ENCODE results near the gene CDY2B. TPM values are rescaled to one million over a fixed set of nuclear protein-coding genes. Genes with fewer than 3 reads are reported as not detected.
"Not testable (repeated sequence)": the region's sequence is repeated elsewhere in the genome, so short reads cannot be mapped to it uniquely, and the experiment has no call there.

CDY2B gene, protein sequence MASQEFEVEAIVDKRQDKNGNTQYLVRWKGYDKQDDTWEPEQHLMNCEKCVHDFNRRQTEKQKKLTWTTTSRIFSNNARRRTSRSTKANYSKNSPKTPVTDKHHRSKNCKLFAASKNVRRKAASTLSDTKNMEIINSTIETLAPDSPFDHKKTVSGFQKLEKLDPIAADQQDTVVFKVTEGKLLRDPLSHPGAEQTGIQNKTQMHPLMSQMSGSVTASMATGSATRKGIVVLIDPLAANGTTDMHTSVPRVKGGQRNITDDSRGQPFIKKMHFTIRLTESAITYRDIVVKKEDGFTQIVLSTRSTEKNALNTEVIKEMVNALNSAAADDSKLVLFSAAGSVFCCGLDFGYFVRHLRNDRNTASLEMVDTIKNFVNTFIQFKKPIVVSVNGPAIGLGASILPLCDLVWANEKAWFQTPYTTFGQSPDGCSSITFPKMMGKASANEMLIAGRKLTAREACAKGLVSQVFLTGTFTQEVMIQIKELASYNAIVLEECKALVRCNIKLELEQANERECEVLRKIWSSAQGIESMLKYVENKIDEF
- not detected for total RNA-seq

DNA sequence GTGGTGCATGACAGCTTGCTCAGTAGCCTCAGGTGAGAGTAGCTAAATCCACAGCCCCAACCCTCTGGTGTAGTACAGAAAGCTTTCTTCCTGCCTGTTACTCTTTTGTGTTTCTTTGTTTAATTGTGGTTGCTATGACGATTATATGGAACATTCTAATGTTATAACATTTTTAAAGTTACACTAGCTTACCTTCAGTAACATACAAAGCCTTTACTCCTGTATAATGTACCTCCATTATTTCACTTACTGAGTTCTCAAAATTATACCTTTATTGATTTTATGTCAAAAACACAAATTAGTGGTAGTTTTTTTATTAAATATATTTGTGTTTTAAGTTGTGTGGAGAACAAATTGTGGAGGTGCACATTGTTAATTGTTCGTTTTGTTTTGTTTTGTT, at the start of gene CDY2B:
Gene CDY2B, minus strand, starts transcription at position 101 of the 400 bp plus-strand sequence. CDS start 328 bp downstream, outside the sequence.
- H3K27ac Mint-ChIP-seq; CTCF ChIA-PET; H3K4me3 Mint-ChIP-seq; DNase-seq; POLR2A ChIA-PET; H3K36me3 Mint-ChIP-seq (ENCODE audit: low read depth); H3K9me3 Mint-ChIP-seq; H3K27me3 Mint-ChIP-seq; H3K4me1 Mint-ChIP-seq: not testable (repeated sequence)

DNA sequence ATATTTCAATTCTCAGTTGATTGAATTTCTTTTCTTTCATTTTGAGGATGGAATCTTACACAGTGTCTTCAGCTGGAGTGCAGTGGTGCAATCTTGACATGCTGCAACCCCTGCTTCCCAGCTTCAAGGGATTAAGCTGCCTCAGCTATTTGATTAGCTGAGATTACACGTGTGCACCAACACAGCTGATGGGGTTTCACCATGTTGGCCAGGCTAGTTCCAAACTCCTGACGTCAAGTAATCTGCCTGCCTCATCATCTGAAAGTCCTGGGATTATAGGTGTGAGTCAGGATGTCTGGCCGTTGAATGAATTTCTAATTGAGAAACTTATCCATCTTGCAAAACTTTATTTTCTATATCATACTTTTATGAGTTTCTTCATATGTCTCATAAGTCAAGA, 28.0 kb upstream of the CDY2B start:
- not testable (repeated sequence) for H3K9me3 Mint-ChIP-seq

DNA sequence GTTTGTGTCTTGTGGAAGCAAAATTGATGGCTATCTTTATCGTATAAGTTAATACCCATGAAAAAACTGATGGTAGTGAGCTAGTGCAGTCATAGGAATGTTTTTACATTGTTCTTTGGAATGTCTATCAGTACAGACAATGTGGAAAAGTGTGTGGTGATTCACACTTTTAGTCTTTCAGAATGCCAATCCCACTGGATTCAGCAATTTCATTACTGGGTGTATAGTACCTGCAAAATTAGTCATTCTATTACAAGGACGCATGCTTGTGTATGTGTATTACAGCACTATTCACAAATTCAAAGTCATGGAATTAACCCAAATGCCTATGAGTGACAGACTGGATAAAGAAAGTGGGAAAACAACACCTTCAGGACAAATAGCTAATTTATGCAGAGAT, 27.3 kb upstream of the CDY2B start:
- H3K27ac Mint-ChIP-seq; H3K4me1 Mint-ChIP-seq; H3K27me3 Mint-ChIP-seq; DNase-seq; H3K9me3 Mint-ChIP-seq; CTCF ChIA-PET; POLR2A ChIA-PET; H3K36me3 Mint-ChIP-seq (ENCODE audit: low read depth); H3K4me3 Mint-ChIP-seq: not testable (repeated sequence)

More for the DNA sequence above, 28.0 kb upstream of the CDY2B start:
- H3K27ac Mint-ChIP-seq; H3K36me3 Mint-ChIP-seq (ENCODE audit: low read depth); CTCF ChIA-PET; DNase-seq; H3K4me1 Mint-ChIP-seq; H3K4me3 Mint-ChIP-seq; POLR2A ChIA-PET; H3K27me3 Mint-ChIP-seq: not testable (repeated sequence)

DNA sequence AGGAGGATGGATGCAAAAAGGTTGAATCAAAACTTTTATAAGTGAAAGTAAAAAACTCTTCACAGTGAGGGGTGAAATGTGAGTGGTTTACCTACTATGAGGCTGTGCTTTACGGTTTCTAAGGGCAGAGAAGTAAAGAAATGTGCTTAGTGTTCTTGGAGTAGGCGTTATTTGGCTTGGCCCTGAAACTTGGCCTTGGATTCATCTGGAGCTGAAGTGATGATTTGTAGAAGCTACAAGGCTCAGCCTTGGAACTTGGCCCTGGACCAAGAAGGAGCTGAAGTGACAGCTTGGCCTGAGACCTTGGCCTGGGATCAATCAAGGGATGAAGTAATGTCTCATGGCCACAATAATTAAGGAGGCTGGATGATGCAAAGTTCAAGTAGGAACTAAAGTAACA, 1.7 kb upstream of the CDY2B start:
- DNase-seq; H3K27ac Mint-ChIP-seq; H3K36me3 Mint-ChIP-seq (ENCODE audit: low read depth); H3K4me1 Mint-ChIP-seq; POLR2A ChIA-PET; H3K4me3 Mint-ChIP-seq; CTCF ChIA-PET; H3K9me3 Mint-ChIP-seq; H3K27me3 Mint-ChIP-seq: not testable (repeated sequence)

- CTCF ChIA-PET; DNase-seq; H3K27ac Mint-ChIP-seq; H3K4me1 Mint-ChIP-seq; H3K9me3 Mint-ChIP-seq; H3K36me3 Mint-ChIP-seq (ENCODE audit: low read depth); H3K4me3 Mint-ChIP-seq; POLR2A ChIA-PET; H3K27me3 Mint-ChIP-seq: not testable (repeated sequence)
These were observed 3.3 kb downstream of the CDY2B start for GRCh38 chrY:17876767-17877166.

GRCh38 chrY:17875401-17875800, 4.6 kb downstream of the CDY2B start:
- DNase-seq; H3K9me3 Mint-ChIP-seq; H3K4me1 Mint-ChIP-seq; H3K27me3 Mint-ChIP-seq; H3K27ac Mint-ChIP-seq; POLR2A ChIA-PET; H3K36me3 Mint-ChIP-seq (ENCODE audit: low read depth); CTCF ChIA-PET; H3K4me3 Mint-ChIP-seq: not testable (repeated sequence)

- POLR2A ChIA-PET; DNase-seq; H3K9me3 Mint-ChIP-seq; H3K4me3 Mint-ChIP-seq; H3K27ac Mint-ChIP-seq; CTCF ChIA-PET; H3K36me3 Mint-ChIP-seq (ENCODE audit: low read depth); H3K27me3 Mint-ChIP-seq; H3K4me1 Mint-ChIP-seq: not testable (repeated sequence)
These were observed 8.7 kb downstream of the CDY2B start for GRCh38 chrY:17871194-17871903.

DNA sequence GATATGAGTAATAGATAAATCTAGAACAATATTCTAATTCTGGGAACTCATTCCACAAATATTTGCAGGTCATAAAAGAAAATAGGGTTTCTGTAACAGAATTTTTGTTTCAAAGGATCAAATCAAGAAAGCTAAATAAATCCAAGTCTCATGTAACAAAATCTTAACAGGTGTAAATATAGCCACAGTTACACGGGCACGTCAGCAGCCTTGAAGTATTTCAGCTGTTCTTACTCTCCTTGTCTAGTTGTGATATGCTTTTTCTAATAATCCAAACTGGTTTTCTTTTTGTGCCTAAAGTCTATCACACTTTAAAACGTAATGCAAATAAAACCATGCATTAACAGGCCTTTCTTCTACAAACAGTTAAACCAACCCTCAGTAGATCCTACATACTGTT, 9.3 kb downstream of the CDY2B start:
- H3K9me3 Mint-ChIP-seq; H3K36me3 Mint-ChIP-seq (ENCODE audit: low read depth); POLR2A ChIA-PET; DNase-seq; H3K27ac Mint-ChIP-seq; H3K27me3 Mint-ChIP-seq; CTCF ChIA-PET; H3K4me3 Mint-ChIP-seq; H3K4me1 Mint-ChIP-seq: not testable (repeated sequence)

DNA sequence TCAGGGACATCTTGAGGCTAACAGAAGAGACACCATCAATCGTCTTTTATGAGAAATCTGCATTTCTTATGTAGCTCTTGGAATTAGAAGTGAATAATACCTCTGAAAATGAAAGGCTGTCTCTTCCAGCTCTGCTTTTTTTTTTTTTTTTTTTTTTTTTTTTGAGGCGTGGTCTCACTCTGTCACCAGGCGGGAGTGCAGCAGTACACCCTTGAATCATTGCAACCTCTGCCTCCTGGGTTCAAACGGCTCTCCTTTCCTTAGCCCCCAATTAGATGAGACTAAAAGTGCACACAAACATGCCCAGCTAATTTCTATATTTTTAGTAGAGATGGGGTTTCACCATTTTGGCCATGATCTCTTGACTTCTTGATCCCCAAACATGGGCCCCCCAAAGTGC, 12.2 kb downstream of the CDY2B start:
- H3K4me1 Mint-ChIP-seq; H3K36me3 Mint-ChIP-seq (ENCODE audit: low read depth); H3K9me3 Mint-ChIP-seq; POLR2A ChIA-PET; H3K4me3 Mint-ChIP-seq; H3K27ac Mint-ChIP-seq; DNase-seq; H3K27me3 Mint-ChIP-seq; CTCF ChIA-PET: not testable (repeated sequence)

DNA sequence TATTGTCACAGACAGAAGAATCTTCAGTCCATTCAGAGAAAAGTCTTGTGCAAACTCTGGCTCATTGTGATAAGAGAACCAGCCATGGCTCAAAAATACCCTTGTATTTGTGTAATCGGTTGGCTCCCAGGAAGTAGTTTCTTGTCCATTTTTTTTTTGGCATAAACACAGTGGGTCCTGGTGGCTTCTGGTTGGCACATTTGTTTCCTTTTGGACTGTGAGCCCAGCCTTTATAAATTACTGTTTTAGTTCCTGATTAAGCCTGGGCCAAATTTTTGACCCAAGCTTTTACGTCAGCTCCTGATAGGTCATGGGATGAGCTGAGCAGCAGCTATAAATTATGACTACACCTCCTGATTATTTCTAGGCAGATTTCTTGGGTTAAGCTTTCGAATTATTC, 19.4 kb downstream of the CDY2B start:
- DNase-seq; H3K4me3 Mint-ChIP-seq; CTCF ChIA-PET; POLR2A ChIA-PET; H3K36me3 Mint-ChIP-seq (ENCODE audit: low read depth); H3K9me3 Mint-ChIP-seq; H3K27ac Mint-ChIP-seq; H3K27me3 Mint-ChIP-seq; H3K4me1 Mint-ChIP-seq: not testable (repeated sequence)

DNA sequence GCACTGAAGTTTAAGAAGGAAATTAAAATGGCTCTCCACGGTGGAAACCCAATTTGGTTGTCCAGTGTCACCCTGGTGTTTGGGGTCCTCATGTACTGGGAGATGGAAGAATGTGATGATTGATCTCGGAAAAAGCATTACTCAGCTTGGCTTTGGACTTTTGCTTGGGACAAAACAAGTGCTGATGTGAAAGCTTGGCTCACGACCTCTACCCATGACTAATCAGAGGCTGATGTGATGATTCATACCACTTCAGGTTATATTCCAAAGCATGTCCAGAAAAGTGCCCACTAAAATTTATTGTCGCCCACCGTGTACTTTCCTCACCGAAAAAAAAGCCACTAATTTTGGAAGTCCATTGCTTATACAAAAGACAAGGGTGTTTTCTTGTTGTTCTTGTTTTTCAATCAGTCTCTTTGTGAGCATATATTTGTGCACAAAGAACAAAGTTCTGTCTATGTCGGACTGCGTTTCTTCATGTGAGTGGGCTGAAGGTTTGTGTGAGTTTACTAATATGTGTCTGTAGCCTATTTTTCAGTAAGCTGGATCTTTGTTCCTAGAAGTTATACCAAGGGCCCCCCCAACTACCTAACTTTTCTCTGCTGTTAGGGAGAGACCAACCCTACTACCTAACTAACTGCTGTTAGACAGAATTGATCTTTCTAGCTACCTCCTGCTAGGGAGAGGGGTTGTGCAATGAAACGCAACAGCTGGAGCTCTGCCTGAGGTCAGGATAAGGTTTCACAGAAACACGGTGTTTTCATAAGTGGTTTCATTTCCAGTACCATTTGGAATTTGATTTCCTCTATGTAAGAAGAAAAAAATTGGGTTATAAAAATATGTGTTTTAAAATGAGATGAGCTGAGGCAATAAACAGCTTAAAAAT, 22.8 kb downstream of the CDY2B start:
- H3K9me3 Mint-ChIP-seq; POLR2A ChIA-PET; H3K27me3 Mint-ChIP-seq; H3K4me3 Mint-ChIP-seq; H3K36me3 Mint-ChIP-seq (ENCODE audit: low read depth); H3K4me1 Mint-ChIP-seq; H3K27ac Mint-ChIP-seq; DNase-seq; CTCF ChIA-PET: not testable (repeated sequence)

- H3K36me3 Mint-ChIP-seq (ENCODE audit: low read depth); H3K4me3 Mint-ChIP-seq; DNase-seq; POLR2A ChIA-PET; H3K27ac Mint-ChIP-seq; CTCF ChIA-PET; H3K9me3 Mint-ChIP-seq; H3K27me3 Mint-ChIP-seq; H3K4me1 Mint-ChIP-seq: not testable (repeated sequence)
These were observed 23.5 kb downstream of the CDY2B start for GRCh38 chrY:17856508-17856907.

DNA sequence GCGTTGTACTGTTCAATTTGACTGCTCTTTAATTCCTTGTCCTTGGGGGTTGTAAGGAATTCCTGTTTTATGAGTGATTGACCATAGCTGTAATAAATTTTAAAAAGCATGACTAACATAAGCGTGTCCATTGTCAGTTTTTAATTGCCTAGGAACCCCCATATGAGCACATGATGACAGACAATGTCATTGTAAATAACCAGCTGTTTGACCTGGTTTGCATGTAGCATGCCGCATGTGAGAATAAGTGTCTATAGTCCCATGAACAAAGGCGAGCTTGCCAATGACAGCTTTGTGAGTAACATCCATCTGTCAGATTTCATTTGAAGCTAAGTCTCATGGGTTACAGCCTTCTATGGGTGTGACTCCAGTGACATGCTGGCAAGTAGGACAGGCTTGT, 30.9 kb downstream of the CDY2B start:
- not testable (repeated sequence) for H3K27me3 Mint-ChIP-seq

More for the DNA sequence above, 30.9 kb downstream of the CDY2B start:
- H3K4me3 Mint-ChIP-seq; H3K4me1 Mint-ChIP-seq; POLR2A ChIA-PET; H3K27ac Mint-ChIP-seq; CTCF ChIA-PET; DNase-seq; H3K9me3 Mint-ChIP-seq; H3K36me3 Mint-ChIP-seq (ENCODE audit: low read depth): not testable (repeated sequence)
